Measurements from ENCODE around the gene ORM1.

DNA sequence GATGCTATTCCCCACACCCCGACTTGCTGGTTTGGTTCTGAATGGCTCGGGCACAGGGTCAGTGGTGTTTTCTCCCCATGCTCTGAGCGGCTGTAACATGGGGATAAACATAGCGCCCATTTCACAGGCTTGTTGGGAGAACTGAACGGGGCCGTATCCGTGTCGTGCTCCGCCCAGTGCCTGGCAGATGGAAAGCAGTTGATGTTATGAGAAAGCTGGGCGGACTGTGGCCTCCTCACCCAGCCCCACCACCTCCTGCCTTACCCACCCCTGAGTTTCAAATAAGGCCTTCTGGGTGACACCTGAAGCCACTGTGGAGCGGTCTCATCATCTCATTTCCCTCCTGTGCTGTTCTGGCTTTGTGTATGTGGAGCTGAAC is 21.3 kb downstream of the ORM1 start:
- no peak for TF ChIP-seq NR2F2 (IDR thresholded peaks at IDR 0.05)
- no peak for TF ChIP-seq CTCF (IDR thresholded peaks at IDR 0.05; ENCODE audit: low read depth, low read length, missing input control)
- no peak for TF ChIP-seq HNF4G (IDR thresholded peaks at IDR 0.05)
- no peak for TF ChIP-seq RAD21 (IDR thresholded peaks at IDR 0.05)
- no peak for TF ChIP-seq JUND (IDR thresholded peaks at IDR 0.05)
- TF ChIP-seq REST (IDR thresholded peaks at IDR 0.05) = no peak
- TF ChIP-seq HNF4A (conservative IDR thresholded peaks at IDR 0.05) = no peak
- TF ChIP-seq GABPA (IDR thresholded peaks at IDR 0.05 in 1 of 2, conservative IDR thresholded peaks at IDR 0.05 in 1 of 2) = no peak

All from liver (tissue), 3 donors.